ENCODE measurements around the gene DDX43.
"Not testable (repeated sequence)": the region's sequence is repeated elsewhere in the genome, so short reads cannot be mapped to it uniquely, and the experiment has no call there.

Gene DDX43

GRCh38 chr6:73455865-73456629 is 61.4 kb downstream of the DDX43 start:
- Mint-ChIP-seq H3K36me3 (ENCODE audit: low read depth) (no peaks in the 10 kb centered on the region), H3K27me3 (ENCODE audit: low read depth, poor library complexity) (peaks cover 40% of the 10 kb centered on the region), H3K4me3 (no peak overlapping the region), H3K4me1 (no peaks in the 10 kb centered on the region), H3K9me3 (peaks cover 4% of the 10 kb centered on the region), H3K27ac (no peak overlapping the region)
- no peak for DNase-seq
- TF ChIP-seq CTCF (IDR thresholded peaks at IDR 0.05), result no peak

GRCh38 chr6:73459474-73459873 is 64.8 kb downstream of the DDX43 start:
- DNase-seq; H3K4me3 Mint-ChIP-seq; H3K27ac Mint-ChIP-seq; H3K9me3 Mint-ChIP-seq; H3K27me3 Mint-ChIP-seq (ENCODE audit: low read depth, poor library complexity): not testable (repeated sequence)
- peaks cover 20% of the 10 kb centered on the region for H3K4me1 Mint-ChIP-seq
- H3K36me3 Mint-ChIP-seq (ENCODE audit: low read depth), result peaks cover 11% of the 10 kb centered on the region

GRCh38 chr6:73460056-73460455 is 65.4 kb downstream of the DDX43 start:
- H3K27ac Mint-ChIP-seq, result no peak overlapping the region
- H3K27me3 Mint-ChIP-seq (ENCODE audit: low read depth, poor library complexity), result peaks cover 8% of the 10 kb centered on the region
- H3K36me3 Mint-ChIP-seq (ENCODE audit: low read depth), result peaks cover 11% of the 10 kb centered on the region
- DNase-seq, result no peak
- no peak for TF ChIP-seq CTCF (IDR thresholded peaks at IDR 0.05)
- no peaks in the 10 kb centered on the region for H3K9me3 Mint-ChIP-seq
- peak overlapping the region; percentile 40 for H3K4me3 Mint-ChIP-seq
- peaks cover 20% of the 10 kb centered on the region for H3K4me1 Mint-ChIP-seq

- TF ChIP-seq CTCF (IDR thresholded peaks at IDR 0.05), result no peak
- Mint-ChIP-seq H3K36me3 (ENCODE audit: low read depth) (peaks cover 24% of the 10 kb centered on the region), H3K4me3 (peak within 1 kb of the TSS; percentile 99), H3K9me3 (no peaks in the 10 kb centered on the region), H3K27me3 (ENCODE audit: low read depth, poor library complexity) (peaks cover 3% of the 10 kb centered on the region), H3K4me1 (peaks cover 20% of the 10 kb centered on the region), H3K27ac (peak within 1 kb of the TSS; percentile 99)
- peak; percentile 71 for DNase-seq
These were observed 67.1 kb downstream of the DDX43 start, which contains the start of gene MTO1 for GRCh38 chr6:73461537-73462350. MTO1 (plus strand) TSS chr6:73461737; CDS start chr6:73461855, 118 bp downstream.
